Loucy (cell line): ENCODE measurements around the gene TMF1.

ENCODE experiments used
- CTCF ChIP-seq: fragments of 200-600 bp; sonication (generic); conservative IDR thresholded peaks from 2 replicates; pipeline ENCODE4 v1.5.1; 2014; ENCODE audit warnings: mild to moderate bottlenecking, antibody characterized with exemption, low read length
- EZH2phosphoT487 ChIP-seq: fragments of 200-600 bp; IDR thresholded peaks from 2 replicates; pipeline ENCODE4 v1.6.1; 2018; ENCODE audit warnings: antibody characterized with exemption, mild to moderate bottlenecking, moderate library complexity, borderline replicate concordance

- TF ChIP-seq CTCF (no peak), EZH2phosphoT487 (no peak)
Observed at GRCh38 chr3:69085168-69085832, 33.2 kb upstream of the TMF1 start.
